ENCODE data around the gene ARTN.

- TF ChIP-seq CTCF (IDR thresholded peaks at IDR 0.05) (no peak), POLR2A (IDR thresholded peaks at IDR 0.05) (no peak)
Measured at GRCh38 chr1:43890815-43891214, 42.8 kb upstream of the ARTN start.
